Measurements from ENCODE around the gene ANKRD44. TPM values are rescaled to one million over a fixed set of nuclear protein-coding genes. Genes with fewer than 3 reads are reported as not detected.

ANKRD44 gene
- total and polyA plus RNA-seq, 7 donors: 0.35 to 9.3 (median 1.7) TPM

DNA sequence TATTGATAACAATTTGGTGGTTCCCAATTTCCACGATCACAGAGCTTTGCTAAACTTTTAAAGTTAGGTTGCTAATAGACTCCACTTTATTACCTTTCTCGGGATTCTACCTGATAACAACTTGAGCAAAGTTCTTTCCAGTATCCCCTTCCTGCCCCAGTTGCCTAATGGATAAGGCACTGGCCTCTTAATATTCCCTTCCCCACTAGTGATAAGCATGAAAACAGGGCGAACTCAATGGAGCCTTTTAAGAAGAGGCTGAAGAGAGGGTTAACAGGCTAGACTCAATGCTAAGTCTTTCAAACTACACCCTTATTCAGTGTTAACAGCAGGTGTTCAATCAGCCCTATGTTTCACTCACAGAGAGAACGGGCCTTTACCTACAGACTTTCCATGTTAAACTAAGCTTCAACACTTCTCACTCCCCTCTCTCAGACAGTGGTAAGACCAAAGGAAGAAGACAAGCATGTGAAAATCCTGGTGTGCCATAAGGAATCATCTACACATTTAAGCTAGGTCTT, 75.8 kb downstream of the ANKRD44 start:
- Histone ChIP-seq H3K27me3 (ENCODE audit: insufficient read depth in 3 of 3, low read length in 2 of 3) (no peaks in the 10 kb centered on the region), H3K27ac (no peak overlapping the region), H3K4me1 (no peaks in the 10 kb centered on the region), H3K4me3 (no peak overlapping the region), H3K9me3 (no peaks in the 10 kb centered on the region), H3K36me3 (ENCODE audit: insufficient read depth in 1 of 2, low read depth in 1 of 2) (no peaks in the 10 kb centered on the region)
- no peak for ATAC-seq
- TF ChIP-seq, protein P1, sequence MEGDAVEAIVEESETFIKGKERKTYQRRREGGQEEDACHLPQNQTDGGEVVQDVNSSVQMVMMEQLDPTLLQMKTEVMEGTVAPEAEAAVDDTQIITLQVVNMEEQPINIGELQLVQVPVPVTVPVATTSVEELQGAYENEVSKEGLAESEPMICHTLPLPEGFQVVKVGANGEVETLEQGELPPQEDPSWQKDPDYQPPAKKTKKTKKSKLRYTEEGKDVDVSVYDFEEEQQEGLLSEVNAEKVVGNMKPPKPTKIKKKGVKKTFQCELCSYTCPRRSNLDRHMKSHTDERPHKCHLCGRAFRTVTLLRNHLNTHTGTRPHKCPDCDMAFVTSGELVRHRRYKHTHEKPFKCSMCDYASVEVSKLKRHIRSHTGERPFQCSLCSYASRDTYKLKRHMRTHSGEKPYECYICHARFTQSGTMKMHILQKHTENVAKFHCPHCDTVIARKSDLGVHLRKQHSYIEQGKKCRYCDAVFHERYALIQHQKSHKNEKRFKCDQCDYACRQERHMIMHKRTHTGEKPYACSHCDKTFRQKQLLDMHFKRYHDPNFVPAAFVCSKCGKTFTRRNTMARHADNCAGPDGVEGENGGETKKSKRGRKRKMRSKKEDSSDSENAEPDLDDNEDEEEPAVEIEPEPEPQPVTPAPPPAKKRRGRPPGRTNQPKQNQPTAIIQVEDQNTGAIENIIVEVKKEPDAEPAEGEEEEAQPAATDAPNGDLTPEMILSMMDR (IDR thresholded peaks at IDR 0.05): no peak
- WGBS, 3 donors: 79 to 97% (median 95%) methylated on average over 4 of the region's 4 CpGs
- no peak for DNase-seq
- intact Hi-C loops (cut with DNase I): no loop called here

DNA sequence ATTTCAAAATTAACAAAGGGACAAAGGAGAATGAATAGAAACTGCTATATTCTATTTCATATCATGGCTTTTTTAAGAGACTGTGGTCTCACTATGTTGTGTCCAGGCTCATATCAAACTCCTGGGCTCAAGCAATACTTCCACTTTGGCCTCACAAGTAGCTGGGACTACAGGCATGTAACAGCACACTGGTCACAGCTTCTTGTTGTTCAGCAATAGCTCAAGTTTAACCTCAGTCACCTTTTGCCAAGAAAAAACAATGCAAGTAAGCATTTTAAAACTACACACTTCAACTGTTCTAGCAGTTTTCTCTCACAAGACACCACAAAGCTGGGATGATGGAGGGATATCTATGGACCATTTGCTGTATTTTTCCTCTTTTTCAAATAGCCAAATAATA, 77.1 kb downstream of the ANKRD44 start:
- DNase-seq (no peak), ATAC-seq (no peak)
- intact Hi-C loops (cut with DNase I): no loop called here
- no peaks in the 10 kb centered on the region for H3K36me3 ChIP-seq (ENCODE audit: insufficient read depth in 1 of 2, low read depth in 1 of 2)
- H3K9me3 ChIP-seq: no peaks in the 10 kb centered on the region
- TF ChIP-seq, protein P1 (IDR thresholded peaks at IDR 0.05): no peak
- H3K27me3 ChIP-seq (ENCODE audit: insufficient read depth in 3 of 3, low read length in 2 of 3): no peaks in the 10 kb centered on the region
- H3K4me1 ChIP-seq: no peaks in the 10 kb centered on the region
- no peak overlapping the region for H3K27ac ChIP-seq
- no peak overlapping the region for H3K4me3 ChIP-seq

DNA sequence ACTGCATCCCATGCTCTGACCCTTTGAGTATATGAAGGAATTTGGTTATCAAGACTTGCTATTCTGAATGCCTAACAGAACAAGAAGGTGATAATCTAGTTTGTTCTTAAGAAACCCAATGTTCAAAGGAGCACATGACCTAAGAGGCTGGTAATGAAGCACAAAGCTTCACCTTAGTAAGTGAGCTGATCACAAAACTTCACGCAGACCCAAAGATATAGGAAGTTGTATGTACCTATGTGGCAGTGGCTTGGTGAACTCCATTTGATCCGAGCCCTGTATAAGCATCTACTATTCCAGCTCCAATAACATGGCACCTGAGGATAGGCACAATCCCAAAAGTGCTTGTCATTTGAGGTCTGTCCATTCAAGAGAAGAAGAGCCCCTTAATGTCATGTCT, 78.6 kb downstream of the ANKRD44 start:
- Histone ChIP-seq H3K27ac (no peak overlapping the region), H3K36me3 (ENCODE audit: insufficient read depth in 1 of 2, low read depth in 1 of 2) (no peaks in the 10 kb centered on the region), H3K9me3 (no peaks in the 10 kb centered on the region), H3K4me3 (no peak overlapping the region), H3K4me1 (no peaks in the 10 kb centered on the region), H3K27me3 (ENCODE audit: insufficient read depth in 3 of 3, low read length in 2 of 3) (no peaks in the 10 kb centered on the region)
- WGBS, 3 donors: 96 to 97% (median 97%) methylated on average over 2 of the region's 2 CpGs
- intact Hi-C loops (cut with DNase I): no loop called here
- TF ChIP-seq, protein P1 (IDR thresholded peaks at IDR 0.05): no peak
- DNase-seq: no peak
- no peak for ATAC-seq

DNA sequence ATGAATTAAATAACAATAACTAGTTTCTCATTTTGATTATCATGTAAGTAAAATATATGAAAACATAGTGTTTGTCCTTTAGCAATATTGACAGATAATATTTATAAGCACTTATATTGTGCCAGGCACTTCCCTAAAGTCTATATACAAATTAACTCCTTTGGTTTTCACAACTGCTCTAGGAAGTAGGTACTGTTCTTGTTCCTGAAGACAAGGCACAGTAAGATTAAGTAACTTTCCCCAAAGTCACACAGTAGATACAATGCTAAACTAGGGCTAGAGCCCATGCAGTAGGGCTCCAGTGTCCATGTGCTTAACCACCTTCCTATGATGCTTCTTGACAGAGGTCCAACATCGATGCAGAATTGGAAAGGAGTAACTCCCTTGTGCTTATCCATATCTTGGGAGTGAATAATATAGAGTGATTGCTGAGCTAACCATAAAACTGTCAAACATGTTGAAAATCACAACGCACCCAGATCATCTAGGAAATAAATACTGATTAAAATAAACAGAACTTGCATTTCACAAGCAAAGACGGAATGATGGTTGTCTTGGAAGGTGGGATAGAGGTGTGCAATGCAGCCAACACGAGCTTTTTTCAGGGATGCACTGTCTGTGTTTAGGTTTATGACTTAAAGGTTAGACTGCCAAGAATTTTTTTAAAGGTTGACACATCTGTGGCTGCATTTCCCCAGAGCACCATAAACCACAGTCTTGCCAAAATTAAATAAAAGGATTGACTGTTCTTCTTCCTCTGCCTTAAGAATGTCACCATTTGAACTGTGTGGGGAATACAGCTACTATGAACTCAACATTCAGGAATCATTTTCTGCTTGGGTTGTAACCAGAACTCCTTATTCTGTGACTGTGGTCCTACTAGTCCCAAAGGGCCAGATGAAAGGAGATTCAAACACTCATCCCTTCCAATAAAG, 80.8 kb downstream of the ANKRD44 start:
- no peaks in the 10 kb centered on the region for H3K9me3 ChIP-seq
- H3K4me1 ChIP-seq: no peaks in the 10 kb centered on the region
- 53 to 71% (median 65%) methylated on average over 4 of the region's 4 CpGs for WGBS, 3 donors
- TF ChIP-seq, protein P1 (IDR thresholded peaks at IDR 0.05): no peak
- DNase-seq (no peak), ATAC-seq (no peak)
- intact Hi-C loops (cut with DNase I): no loop called here
- no peak overlapping the region for H3K27ac ChIP-seq
- H3K27me3 ChIP-seq (ENCODE audit: insufficient read depth in 3 of 3, low read length in 2 of 3): no peaks in the 10 kb centered on the region
- no peaks in the 10 kb centered on the region for H3K36me3 ChIP-seq (ENCODE audit: insufficient read depth in 1 of 2, low read depth in 1 of 2)
- H3K4me3 ChIP-seq: no peak overlapping the region
